H9 (cell line): Measurements from ENCODE around the gene METRN. TPM values are rescaled to one million over a fixed set of nuclear protein-coding genes. Genes with fewer than 3 reads are reported as not detected.
A peak's percentile ranks its signal among the peaks of the same experiment; 100 is the strongest.
"Not testable (repeated sequence)": the region's sequence is repeated elsewhere in the genome, so short reads cannot be mapped to it uniquely, and the experiment has no call there.

ENCODE experiments used
- DNase-seq: peaks from one replicate; pipeline ENCODE4 v3.0.0-alpha.2; 2017
- H2AFZ ChIP-seq: one replicate; pipeline ENCODE4 v1.6.1; 2013; ENCODE audit warnings: mild to moderate bottlenecking, low read length, control low read depth, moderate library complexity
- H2AK5ac ChIP-seq: 2 replicates; pipeline ENCODE4 v1.6.1; 2013; ENCODE audit warnings: low read length, control low read depth, mixed read lengths; ENCODE audit not compliant: insufficient read length
- H2BK120ac ChIP-seq: one replicate; pipeline ENCODE4 v1.6.1; 2013; ENCODE audit warnings: low read depth, mild to moderate bottlenecking, low read length, control low read depth, inconsistent platforms; ENCODE audit not compliant: poor library complexity, severe bottlenecking
- H2BK12ac ChIP-seq: 2 replicates; pipeline ENCODE4 v1.6.1; 2013; ENCODE audit warnings: low read length, control low read depth, mixed read lengths, low read depth; ENCODE audit not compliant: insufficient read length
- H2BK15ac ChIP-seq: 2 replicates; pipeline ENCODE4 v1.6.1; 2013; ENCODE audit warnings: low read depth, low read length, control low read depth
- H2BK20ac ChIP-seq: one replicate; pipeline ENCODE4 v1.6.1; 2013; ENCODE audit warnings: low read depth, mild to moderate bottlenecking, low read length, control low read depth, inconsistent platforms; ENCODE audit not compliant: poor library complexity, severe bottlenecking
- H2BK5ac ChIP-seq: 2 replicates; pipeline ENCODE4 v1.6.1; 2013; ENCODE audit warnings: low read length, control low read depth, mixed read lengths; ENCODE audit not compliant: insufficient read length
- H3K14ac ChIP-seq: 2 replicates; pipeline ENCODE4 v1.6.1; 2013; ENCODE audit warnings: low read length, control low read depth; ENCODE audit not compliant: insufficient read depth
- H3K18ac ChIP-seq: 2 replicates; pipeline ENCODE4 v1.6.1; 2013; ENCODE audit warnings: low read depth, mild to moderate bottlenecking, mixed read lengths, low read length, control low read depth; ENCODE audit not compliant: insufficient read length
- H3K23ac ChIP-seq: 2 replicates; pipeline ENCODE4 v1.6.1; 2013; ENCODE audit warnings: low read length, control low read depth, mixed read lengths, low read depth; ENCODE audit not compliant: insufficient read length
- H3K23me2 ChIP-seq: 2 replicates; pipeline ENCODE4 v1.6.1; 2013; ENCODE audit warnings: low read depth, mild to moderate bottlenecking, mixed read lengths, low read length, control low read depth; ENCODE audit not compliant: insufficient read length, poor library complexity, severe bottlenecking
- H3K27ac ChIP-seq: 2 replicates; pipeline ENCODE4 v1.5.1; 2013; ENCODE audit warnings: low read length, control low read depth, mixed read lengths, low read depth; ENCODE audit not compliant: insufficient read length
- H3K27me3 ChIP-seq: 2 replicates; pipeline ENCODE4 v1.6.1; 2013; ENCODE audit warnings: low read length, control low read depth, inconsistent platforms; ENCODE audit not compliant: insufficient read depth
- H3K4ac ChIP-seq: 2 replicates; pipeline ENCODE4 v1.6.1; 2013; ENCODE audit warnings: low read depth, mild to moderate bottlenecking, control low read depth, inconsistent platforms, low read length, moderate library complexity
- H3K4me1 ChIP-seq: 2 replicates; pipeline ENCODE4 v1.6.1; 2013; ENCODE audit warnings: low read length, control low read depth, inconsistent platforms; ENCODE audit not compliant: insufficient read depth
- H3K4me2 ChIP-seq: 2 replicates; pipeline ENCODE4 v1.6.1; 2013; ENCODE audit warnings: low read length, control low read depth, mixed read lengths; ENCODE audit not compliant: insufficient read length, insufficient read depth
- H3K56ac ChIP-seq: 2 replicates; pipeline ENCODE4 v1.6.1; 2013; ENCODE audit warnings: low read depth, mild to moderate bottlenecking, mixed read lengths, low read length, control low read depth; ENCODE audit not compliant: insufficient read length
- H3K79me1 ChIP-seq: 2 replicates; pipeline ENCODE4 v1.6.1; 2013; ENCODE audit warnings: low read depth, mild to moderate bottlenecking, moderate library complexity, low read length, control low read depth, inconsistent platforms; ENCODE audit not compliant: insufficient read depth, poor library complexity, severe bottlenecking
- H3K79me2 ChIP-seq: 2 replicates; pipeline ENCODE4 v1.6.1; 2013; ENCODE audit warnings: low read length, control low read depth, inconsistent platforms; ENCODE audit not compliant: insufficient read depth
- H3K9ac ChIP-seq: 2 replicates; pipeline ENCODE4 v1.6.1; 2013; ENCODE audit warnings: low read length, control low read depth, mixed read lengths; ENCODE audit not compliant: insufficient read length; ENCODE audit errors: extremely low read depth
- H3K9me3 ChIP-seq: one replicate; pipeline ENCODE4 v1.6.1; 2013; ENCODE audit warnings: low read depth, low read length, inconsistent platforms; ENCODE audit not compliant: control insufficient read depth
- H3T11ph ChIP-seq: one replicate; pipeline ENCODE4 v1.6.1; 2013; ENCODE audit warnings: mild to moderate bottlenecking, low read length, control low read depth, inconsistent platforms
- H4K20me1 ChIP-seq: one replicate; pipeline ENCODE4 v1.6.1; 2013; ENCODE audit not compliant: control insufficient read depth, insufficient read length, insufficient read depth
- H4K5ac ChIP-seq: 2 replicates; pipeline ENCODE4 v1.6.1; 2013; ENCODE audit warnings: low read depth, mild to moderate bottlenecking, mixed read lengths, low read length, control low read depth; ENCODE audit not compliant: insufficient read length
- H4K8ac ChIP-seq: replicated peaks from 2 replicates; pipeline ENCODE4 v1.6.1; 2013; ENCODE audit warnings: low read length, control low read depth, mixed read lengths, low read depth; ENCODE audit not compliant: insufficient read length
- H4K91ac ChIP-seq: 2 replicates; pipeline ENCODE4 v1.6.1; 2013; ENCODE audit warnings: low read depth, mild to moderate bottlenecking, moderate library complexity, mixed read lengths, low read length, control low read depth; ENCODE audit not compliant: insufficient read length
- H3K27ac Mint-ChIP-seq, 3 experiments: 2 replicates in 2 of 3; 3 replicates in 1 of 3; pipeline ENCODE4 v1.8.0; 2020 to 2021; ENCODE audit warnings: mixed read lengths in 3 of 3, mild to moderate bottlenecking in 1 of 3, moderate library complexity in 1 of 3
- H3K27me3 Mint-ChIP-seq: 2 replicates; pipeline ENCODE4 v1.8.0; 2021; ENCODE audit warnings: low read depth, mild to moderate bottlenecking, moderate library complexity, mixed read lengths
- H3K36me3 Mint-ChIP-seq, 3 experiments: 2 replicates in 2 of 3; 3 replicates in 1 of 3; pipeline ENCODE4 v1.8.0; 2020 to 2021; ENCODE audit warnings: low read depth in 3 of 3, mixed read lengths in 3 of 3; ENCODE audit not compliant: insufficient read depth in 1 of 3
- H3K4me1 Mint-ChIP-seq, 2 experiments: 2 replicates each; pipeline ENCODE4 v1.8.0; 2020; ENCODE audit warnings: mixed read lengths in 2 of 2
- H3K4me3 Mint-ChIP-seq, 2 experiments: 2 replicates in 1 of 2; 3 replicates in 1 of 2; pipeline ENCODE4 v1.8.0; 2020 to 2021; ENCODE audit warnings: mild to moderate bottlenecking in 2 of 2, mixed read lengths in 2 of 2, moderate library complexity in 1 of 2
- H3K9me3 Mint-ChIP-seq, 2 experiments: 2 replicates in 1 of 2; 3 replicates in 1 of 2; pipeline ENCODE4 v1.8.0; 2020; ENCODE audit warnings: mild to moderate bottlenecking in 2 of 2, mixed read lengths in 2 of 2, moderate library complexity in 1 of 2
- WGBS: extraction: QIAGEN DNeasy Blood & Tissue Kit; methylation state at CpG from one replicate; pipeline ENCODE4 v1.1.7; 2013; ENCODE audit warnings: missing lambda C conversion rate, low lambda C conversion rate, mixed read lengths; ENCODE audit not compliant: insufficient read length; ENCODE audit errors: extremely low coverage; 5-methylcytosine and 5-hydroxymethylcytosine counted together
- total RNA-seq: library from RNA; stranded (reverse); gene quantifications from 2 replicates; pipeline ENCODE4 v1.2.1, GENCODE V29; 2021
- TF ChIP-seq, protein P1 (sequence below): fragments of 200-600 bp; sonication (generic); conservative IDR thresholded peaks from 3 replicates; pipeline ENCODE4 v1.8.0; 2021; ENCODE audit warnings: antibody characterized with exemption, mild to moderate bottlenecking

The METRN gene
- total RNA-seq, 1 experiment from 2014 or later = 26.2 TPM

DNA sequence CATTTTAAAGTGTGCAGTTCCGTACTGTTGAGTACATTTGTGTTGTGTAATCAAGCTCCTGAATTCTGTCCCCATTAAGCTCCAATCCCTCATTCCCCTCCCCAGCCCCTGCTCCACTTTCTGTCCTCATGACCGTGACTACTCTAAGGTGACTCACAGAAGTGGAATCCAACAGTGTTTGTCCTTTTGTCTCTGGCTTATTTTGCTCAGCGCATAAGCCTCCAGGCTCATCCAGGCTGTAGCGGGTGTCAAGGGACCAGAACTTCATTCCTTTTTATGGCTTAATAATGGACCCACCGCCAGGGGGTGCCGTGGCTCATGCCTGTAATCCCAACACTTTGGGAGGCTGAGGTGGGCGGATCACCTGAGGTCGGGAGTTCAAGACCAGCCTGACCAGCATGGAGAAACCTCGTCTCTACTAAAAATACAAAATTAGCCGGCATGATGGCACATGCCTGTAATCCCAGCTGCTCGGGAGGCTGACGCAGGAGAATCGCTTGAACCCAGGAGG, 2.1 kb upstream of the METRN start:
- H3K27ac ChIP-seq, H3K56ac ChIP-seq, H3K79me2 ChIP-seq, H3K79me1 ChIP-seq, H4K20me1 ChIP-seq, H3K23ac ChIP-seq, H2BK12ac ChIP-seq, H2BK5ac ChIP-seq, H3K9me3 ChIP-seq, H3K36me3 Mint-ChIP-seq, H4K91ac ChIP-seq, H2BK15ac ChIP-seq, H2BK120ac ChIP-seq, H3K18ac ChIP-seq, H3K4me2 ChIP-seq, H2BK20ac ChIP-seq, H3T11ph ChIP-seq, H3K9ac ChIP-seq, H2AFZ ChIP-seq, H4K5ac ChIP-seq, H4K8ac ChIP-seq, H3K4me1 ChIP-seq, H3K9me3 Mint-ChIP-seq, H3K23me2 ChIP-seq, H2AK5ac ChIP-seq, H3K14ac ChIP-seq, H3K4ac ChIP-seq: not testable (repeated sequence)
- peaks cover 11% of the 10 kb centered on the region; the same call in 1 of the 2 replicates for H3K27me3 ChIP-seq
- no CpG with 5 or more reads among the region's 13 CpGs for WGBS
- H3K4me3 Mint-ChIP-seq = peak overlapping the region in 1 of 2 experiments; percentile 23; a peak in 2 of 5 replicates
- H3K4me1 Mint-ChIP-seq = peaks cover 9 to 15% of the 10 kb centered on the region in 2 experiments
- peak; percentile 82 for DNase-seq
- peak overlapping the region in 2 of 3 experiments; percentile 10 to 24; a peak in 2 of 7 replicates for H3K27ac Mint-ChIP-seq
- peaks cover 69% of the 10 kb centered on the region for H3K27me3 Mint-ChIP-seq
- TF ChIP-seq, protein P1, sequence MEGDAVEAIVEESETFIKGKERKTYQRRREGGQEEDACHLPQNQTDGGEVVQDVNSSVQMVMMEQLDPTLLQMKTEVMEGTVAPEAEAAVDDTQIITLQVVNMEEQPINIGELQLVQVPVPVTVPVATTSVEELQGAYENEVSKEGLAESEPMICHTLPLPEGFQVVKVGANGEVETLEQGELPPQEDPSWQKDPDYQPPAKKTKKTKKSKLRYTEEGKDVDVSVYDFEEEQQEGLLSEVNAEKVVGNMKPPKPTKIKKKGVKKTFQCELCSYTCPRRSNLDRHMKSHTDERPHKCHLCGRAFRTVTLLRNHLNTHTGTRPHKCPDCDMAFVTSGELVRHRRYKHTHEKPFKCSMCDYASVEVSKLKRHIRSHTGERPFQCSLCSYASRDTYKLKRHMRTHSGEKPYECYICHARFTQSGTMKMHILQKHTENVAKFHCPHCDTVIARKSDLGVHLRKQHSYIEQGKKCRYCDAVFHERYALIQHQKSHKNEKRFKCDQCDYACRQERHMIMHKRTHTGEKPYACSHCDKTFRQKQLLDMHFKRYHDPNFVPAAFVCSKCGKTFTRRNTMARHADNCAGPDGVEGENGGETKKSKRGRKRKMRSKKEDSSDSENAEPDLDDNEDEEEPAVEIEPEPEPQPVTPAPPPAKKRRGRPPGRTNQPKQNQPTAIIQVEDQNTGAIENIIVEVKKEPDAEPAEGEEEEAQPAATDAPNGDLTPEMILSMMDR = peak; percentile 73
